Transverse colon (tissue), 3 donors: ENCODE data around the gene TMEM192.

Source experiments
- EP300 ChIP-seq: sonication (generic); formaldehyde crosslinking; IDR thresholded peaks from one replicate; pipeline ENCODE4 v1.6.1; 2017; ENCODE audit warnings: antibody characterized with exemption, low read depth
- TF ChIP-seq, protein P1 (sequence below), 5 experiments: fragments of 200-600 bp in 3 of 5; fragments of 450-650 bp in 2 of 5; sonication (generic) in 3 of 5; IDR thresholded peaks; 1 replicate in 2 of 5; 2 replicates in 3 of 5; pipeline ENCODE4 v1.5.1; 2016 to 2017; ENCODE audit warnings: antibody characterized with exemption in 5 of 5, inconsistent platforms in 3 of 5, mild to moderate bottlenecking in 2 of 5, moderate library complexity in 1 of 5

GRCh38 chr4:165101641-165102040, 11.0 kb downstream of the TMEM192 start:
- TF ChIP-seq, protein P1, sequence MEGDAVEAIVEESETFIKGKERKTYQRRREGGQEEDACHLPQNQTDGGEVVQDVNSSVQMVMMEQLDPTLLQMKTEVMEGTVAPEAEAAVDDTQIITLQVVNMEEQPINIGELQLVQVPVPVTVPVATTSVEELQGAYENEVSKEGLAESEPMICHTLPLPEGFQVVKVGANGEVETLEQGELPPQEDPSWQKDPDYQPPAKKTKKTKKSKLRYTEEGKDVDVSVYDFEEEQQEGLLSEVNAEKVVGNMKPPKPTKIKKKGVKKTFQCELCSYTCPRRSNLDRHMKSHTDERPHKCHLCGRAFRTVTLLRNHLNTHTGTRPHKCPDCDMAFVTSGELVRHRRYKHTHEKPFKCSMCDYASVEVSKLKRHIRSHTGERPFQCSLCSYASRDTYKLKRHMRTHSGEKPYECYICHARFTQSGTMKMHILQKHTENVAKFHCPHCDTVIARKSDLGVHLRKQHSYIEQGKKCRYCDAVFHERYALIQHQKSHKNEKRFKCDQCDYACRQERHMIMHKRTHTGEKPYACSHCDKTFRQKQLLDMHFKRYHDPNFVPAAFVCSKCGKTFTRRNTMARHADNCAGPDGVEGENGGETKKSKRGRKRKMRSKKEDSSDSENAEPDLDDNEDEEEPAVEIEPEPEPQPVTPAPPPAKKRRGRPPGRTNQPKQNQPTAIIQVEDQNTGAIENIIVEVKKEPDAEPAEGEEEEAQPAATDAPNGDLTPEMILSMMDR (IDR thresholded peaks at IDR 0.05), result no peak
- TF ChIP-seq EP300, result no peak
